Fibroblast of skin of scalp (primary cell): ENCODE measurements around the gene IKZF1.
A peak's percentile ranks its signal among the peaks of the same experiment; 100 is the strongest.

Experiments used
- DNase-seq: peaks from one replicate; pipeline ENCODE4 v3.0.0-alpha.2; 2013

IKZF1 gene

DNA sequence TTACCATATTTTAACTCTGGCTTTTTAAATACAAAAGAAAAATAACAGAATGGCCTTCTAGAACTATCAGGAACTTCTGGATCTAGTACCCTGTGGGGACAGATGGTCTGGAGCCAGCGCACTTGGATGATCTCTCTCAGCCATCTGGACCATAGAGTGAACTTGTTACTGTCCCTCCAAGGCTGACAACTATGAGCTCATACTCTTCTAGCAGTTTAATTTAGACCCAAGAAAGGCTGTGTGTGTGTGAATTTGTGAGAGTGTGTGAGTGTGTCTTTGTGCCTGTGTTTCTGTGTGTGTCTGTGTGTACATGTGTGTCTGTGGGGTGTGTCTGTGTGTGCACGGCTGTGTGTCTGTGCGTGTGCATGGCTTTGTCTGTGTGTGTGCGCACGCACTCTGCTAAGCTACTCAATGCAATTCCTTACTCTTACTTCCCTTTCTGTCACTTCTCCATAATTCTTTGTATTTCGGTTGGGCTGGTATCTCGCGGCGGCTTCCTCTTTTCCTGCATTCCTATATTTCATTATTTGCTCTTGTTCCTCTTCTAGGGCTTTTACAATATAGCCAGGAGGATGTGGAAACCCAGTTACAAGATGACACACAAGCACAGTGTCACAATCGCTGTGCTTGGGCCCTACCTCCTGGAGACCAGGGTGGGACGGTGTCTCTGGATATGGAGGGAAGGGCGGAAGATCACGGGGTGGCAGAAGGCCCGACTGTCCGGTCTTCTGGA lies 51.9 kb downstream of the IKZF1 start:
- DNase-seq: no peak

- DNase-seq: no peak
These were observed 52.4 kb downstream of the IKZF1 start for GRCh38 chr7:50356945-50357268.

- DNase-seq: no peak
These were observed 52.9 kb downstream of the IKZF1 start for GRCh38 chr7:50357426-50357825.

GRCh38 chr7:50358041-50358705 lies 53.7 kb downstream of the IKZF1 start:
- DNase-seq: no peak

GRCh38 chr7:50358779-50359178 lies 54.3 kb downstream of the IKZF1 start:
- DNase-seq: no peak

DNA sequence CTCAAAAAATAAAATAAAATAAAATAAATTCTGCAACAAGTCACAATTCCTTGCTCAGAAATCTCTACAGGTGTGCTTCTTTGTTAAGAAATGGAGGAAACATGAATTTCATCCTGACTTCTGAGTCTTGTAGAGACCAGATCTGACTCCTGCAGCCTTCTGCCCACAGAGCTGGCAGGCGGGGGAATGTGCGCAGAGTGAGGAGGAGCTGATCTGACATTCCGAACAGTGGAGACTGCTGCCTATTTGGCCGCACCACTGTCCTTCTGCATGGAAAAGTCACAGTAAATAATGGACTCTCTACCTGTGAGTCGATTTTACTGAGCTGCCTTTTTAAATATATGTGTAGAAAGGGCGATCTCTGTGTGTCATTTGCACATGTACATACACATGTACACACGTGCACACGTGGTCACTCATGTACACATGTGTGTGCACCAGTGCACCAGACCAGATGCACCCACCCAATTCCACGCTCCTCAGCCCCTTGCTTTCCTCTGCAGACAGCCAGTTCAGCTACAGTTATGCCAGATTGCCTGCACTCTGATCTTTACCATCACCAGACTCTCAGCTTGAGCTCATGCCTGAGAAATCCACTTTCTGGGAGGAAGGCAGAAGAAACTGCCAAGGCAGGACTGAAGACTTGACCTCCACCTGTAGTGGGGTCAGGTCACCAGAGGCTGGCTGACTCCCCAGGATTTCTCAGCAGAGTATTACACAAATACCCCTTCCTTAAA lies 54.9 kb downstream of the IKZF1 start:
- no peak for DNase-seq

DNA sequence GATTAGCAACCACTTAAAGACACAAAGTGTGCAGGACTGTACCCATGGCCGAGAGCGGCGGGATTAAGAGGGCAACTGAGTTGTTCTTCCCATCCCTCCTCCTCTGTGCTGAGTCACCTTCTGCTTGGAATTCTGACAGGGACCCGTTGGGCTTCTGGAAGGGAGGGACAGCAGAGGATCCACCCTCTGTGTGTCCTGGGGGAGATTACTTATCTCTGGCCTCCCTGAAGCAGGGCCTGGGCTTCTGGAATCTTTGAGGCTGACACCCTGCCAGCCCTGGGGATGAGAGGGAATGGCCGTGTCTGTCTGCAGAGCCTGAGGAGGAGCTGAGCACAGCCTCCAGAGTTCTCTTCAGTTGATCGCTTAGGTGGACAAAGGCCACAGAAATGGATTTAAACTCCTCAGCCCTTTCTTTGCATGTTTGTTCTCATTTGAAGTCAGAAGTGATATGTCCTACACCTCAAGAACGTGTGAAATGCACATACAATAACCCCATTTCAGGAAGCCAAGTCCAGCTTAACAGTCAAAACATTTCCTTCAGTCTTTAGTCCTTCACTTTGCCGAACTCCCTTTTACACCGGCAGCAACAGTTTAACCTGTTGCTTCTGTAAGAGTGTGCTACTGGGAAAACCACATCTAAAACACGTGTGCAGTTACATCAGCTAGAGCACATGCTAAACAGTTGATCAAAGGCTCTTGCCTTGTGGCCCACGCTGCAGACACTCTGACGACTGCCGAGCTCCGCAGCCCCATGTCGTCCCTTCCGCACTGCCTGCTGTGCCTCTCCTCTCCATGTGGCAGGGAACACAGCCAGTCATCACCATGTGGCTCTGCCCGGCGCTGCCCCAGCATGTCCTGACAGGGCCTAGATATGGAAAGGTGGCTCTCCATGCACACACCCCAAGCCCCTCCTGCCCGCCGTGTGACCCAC lies 55.7 kb downstream of the IKZF1 start:
- DNase-seq: peak; percentile 5

GRCh38 chr7:50362142-50362541 lies 57.6 kb downstream of the IKZF1 start:
- no peak for DNase-seq

GRCh38 chr7:50362712-50363282 lies 58.3 kb downstream of the IKZF1 start:
- no peak for DNase-seq

DNA sequence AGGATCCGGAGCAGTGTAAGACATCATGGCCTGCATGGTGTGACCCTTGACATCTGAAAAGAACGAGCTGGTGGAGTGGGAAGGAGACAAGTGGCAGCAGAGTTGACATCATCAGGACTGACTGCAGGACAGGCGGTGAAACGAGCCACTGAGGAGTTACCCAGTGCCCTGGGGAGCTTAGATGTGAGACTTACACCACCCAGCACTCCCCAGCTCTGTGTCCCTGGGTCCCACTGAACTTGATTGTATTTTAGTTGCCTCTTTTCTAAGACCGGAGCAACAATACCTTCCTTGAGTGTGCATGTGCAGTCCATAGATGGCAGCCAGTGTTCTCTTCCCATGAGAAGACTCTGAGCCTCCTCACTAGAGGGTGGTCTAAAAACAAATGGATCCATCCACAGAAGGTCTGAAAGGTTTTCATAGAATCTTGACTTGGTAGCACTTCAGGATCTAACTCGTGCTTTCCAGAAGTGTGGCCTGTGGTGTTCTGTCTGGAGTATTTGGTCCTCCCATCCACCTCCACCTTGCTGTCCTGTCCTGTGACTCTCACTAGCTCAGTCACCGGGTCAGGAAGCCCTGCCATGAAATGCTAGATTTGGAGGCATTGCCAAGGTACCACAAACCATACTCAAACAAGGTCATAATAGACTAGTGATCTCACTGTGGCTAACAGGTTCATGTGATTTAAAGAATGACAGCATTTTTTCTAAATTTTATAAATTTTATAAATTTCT lies 59.0 kb downstream of the IKZF1 start:
- DNase-seq: no peak

DNA sequence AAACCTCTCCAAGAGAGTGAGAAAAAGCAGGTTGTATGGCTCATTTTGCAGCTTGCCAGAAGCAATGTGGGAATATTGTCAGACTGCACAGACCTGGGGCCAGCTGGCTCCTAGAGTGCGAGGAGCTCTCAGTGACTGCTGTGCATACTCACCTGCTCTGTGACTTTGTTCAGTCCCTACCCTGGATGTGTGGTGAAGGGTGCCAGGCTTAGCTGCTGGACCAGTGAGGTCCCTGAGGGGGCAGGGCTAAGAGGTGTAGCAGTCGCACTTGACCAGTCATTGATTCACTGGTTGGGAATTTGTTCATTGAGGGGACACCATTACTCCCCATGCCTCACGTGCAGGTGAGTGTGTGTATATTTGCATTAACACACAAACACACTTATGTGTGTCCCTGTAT lies 60.1 kb downstream of the IKZF1 start:
- no peak for DNase-seq

GRCh38 chr7:50366311-50366710 lies 61.8 kb downstream of the IKZF1 start:
- no peak for DNase-seq

DNA sequence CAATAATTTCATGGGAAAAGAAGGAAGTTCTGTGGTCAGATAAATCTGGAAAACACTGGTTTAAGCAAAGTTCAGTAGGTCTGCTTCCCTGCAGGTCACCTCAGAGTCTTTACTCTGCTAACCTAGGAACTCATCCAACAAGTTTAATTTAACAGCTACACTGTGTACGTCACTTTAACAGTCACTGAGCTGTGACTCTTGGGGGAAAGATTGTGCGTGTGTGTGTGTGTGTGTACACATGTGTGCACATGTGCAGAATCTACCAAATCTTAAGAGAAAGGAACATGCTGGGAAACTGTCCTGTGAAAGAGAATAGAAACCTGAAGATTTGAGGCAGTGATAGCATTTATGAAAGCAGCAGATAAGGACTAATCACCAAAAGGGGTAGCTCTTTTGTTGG lies 62.6 kb downstream of the IKZF1 start:
- no peak for DNase-seq

- no peak for DNase-seq
These were observed 63.1 kb downstream of the IKZF1 start for GRCh38 chr7:50367570-50367969.

DNA sequence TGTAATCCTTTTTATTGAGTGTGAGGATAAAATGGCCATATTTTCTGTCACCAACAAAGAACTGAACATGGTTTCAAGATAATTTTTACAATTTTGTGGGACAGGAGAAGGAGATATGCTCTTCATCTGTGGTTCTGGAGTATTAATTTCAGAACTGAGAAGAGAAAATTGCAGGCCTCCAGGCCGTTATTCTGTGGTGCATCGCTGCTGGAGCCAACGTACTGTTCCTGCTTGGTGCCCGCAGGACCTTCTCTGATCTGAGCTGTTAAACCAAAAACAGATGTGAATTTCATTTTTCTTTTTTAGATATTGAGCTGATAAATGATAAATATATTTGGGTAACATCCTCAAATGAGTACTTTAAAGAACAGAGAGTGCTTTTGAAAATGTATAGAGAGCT lies 63.9 kb downstream of the IKZF1 start:
- no peak for DNase-seq

- no peak for DNase-seq
These were observed 64.9 kb downstream of the IKZF1 start for GRCh38 chr7:50369143-50370026.

DNA sequence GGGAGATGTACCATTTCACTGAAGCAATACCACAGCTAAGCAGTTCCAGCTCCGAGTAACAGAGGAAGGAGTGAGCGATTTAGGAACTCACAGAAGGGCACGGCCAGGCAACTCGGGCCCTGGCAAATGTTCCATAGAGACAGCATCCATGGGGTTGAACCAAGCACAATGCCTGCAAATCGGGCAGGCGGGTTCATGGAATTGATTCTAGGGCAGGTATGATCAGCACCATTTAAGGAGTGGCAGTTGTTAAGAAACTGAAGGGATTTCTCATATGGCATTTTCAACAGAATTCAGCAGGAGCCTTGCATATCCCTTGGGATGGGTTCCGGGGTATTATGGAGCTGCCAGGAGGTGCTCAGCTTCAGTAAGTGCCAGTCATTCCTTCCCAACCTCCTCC lies 66.4 kb downstream of the IKZF1 start:
- DNase-seq: no peak

- DNase-seq: no peak
These were observed 67.1 kb downstream of the IKZF1 start for GRCh38 chr7:50371551-50372021.

DNA sequence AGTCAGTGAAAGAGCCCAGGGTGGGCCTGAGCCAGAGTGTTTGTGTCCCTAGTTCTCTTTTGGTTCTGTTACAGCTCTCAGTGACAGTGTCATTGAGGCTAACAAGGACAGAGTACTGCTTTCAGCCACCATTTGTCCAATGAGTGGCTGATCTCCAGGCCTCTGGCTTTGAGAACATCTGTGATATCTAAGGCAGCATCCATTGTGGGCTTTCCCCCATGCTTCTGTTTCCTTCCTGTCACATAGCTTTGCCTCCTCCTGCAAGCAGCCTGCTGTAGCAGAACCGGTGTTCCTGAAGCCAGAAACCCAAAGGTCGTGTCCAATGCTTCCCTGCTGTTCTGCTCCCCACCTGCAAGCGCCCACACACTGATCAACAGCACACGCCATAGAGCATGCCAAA lies 68.4 kb downstream of the IKZF1 start:
- no peak for DNase-seq

DNA sequence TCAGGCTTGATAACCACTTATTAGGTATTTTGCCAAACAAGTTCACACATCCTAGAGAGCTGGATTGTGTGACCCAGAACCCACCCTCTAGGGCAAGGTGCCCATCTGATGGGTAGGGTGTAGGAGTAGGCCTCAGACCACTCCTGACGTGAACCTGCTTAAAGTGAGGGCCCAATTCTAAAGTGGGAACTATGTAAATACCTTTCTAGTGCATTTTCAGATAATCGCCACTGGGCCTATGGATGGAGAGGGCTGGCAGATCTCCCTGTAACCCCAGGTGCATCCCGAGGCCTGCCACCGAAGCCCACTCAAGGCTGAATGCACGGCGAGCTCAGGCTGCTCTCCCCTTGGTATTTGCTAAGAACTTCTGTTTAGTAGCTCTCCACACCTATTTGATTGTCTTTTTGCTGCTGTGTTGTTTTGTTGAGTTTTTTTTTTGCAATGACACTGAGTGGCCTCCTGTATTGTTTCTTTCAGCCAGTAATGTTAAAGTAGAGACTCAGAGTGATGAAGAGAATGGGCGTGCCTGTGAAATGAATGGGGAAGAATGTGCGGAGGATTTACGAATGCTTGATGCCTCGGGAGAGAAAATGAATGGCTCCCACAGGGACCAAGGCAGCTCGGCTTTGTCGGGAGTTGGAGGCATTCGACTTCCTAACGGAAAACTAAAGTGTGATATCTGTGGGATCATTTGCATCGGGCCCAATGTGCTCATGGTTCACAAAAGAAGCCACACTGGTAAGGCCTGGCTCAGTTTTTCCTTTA lies 71.7 kb downstream of the IKZF1 start:
- DNase-seq: no peak
